MM.1S (cell line): Measurements from ENCODE around the gene ARID4A.
"Not testable (repeated sequence)": the region's sequence is repeated elsewhere in the genome, so short reads cannot be mapped to it uniquely, and the experiment has no call there.

Source experiments
- DNase-seq: peaks from one replicate; pipeline ENCODE4 v3.0.0-alpha.2; 2015
- H2AFZ ChIP-seq: fragments of 300-600 bp; sonication (generic); 2 replicates; pipeline ENCODE4 v1.6.0; 2016; ENCODE audit warnings: antibody characterized with exemption, low read length
- H3F3A ChIP-seq: fragments of 300-600 bp; sonication (generic); 2 replicates; pipeline ENCODE4 v1.6.1; 2016; ENCODE audit warnings: mild to moderate bottlenecking, antibody characterized with exemption, low read length, moderate library complexity, mixed read lengths; ENCODE audit not compliant: insufficient read depth
- H3K27ac ChIP-seq: fragments of 300-600 bp; sonication (generic); 2 replicates; pipeline ENCODE4 v1.5.1; 2016; ENCODE audit warnings: mild to moderate bottlenecking, low read length
- H3K27me3 ChIP-seq: fragments of 300-600 bp; sonication (generic); replicated peaks from 2 replicates; pipeline ENCODE4 v1.6.0; 2016; ENCODE audit warnings: low read length; ENCODE audit not compliant: insufficient read depth
- H3K36me3 ChIP-seq: fragments of 300-600 bp; sonication (generic); replicated peaks from 2 replicates; pipeline ENCODE4 v1.6.1; 2016; ENCODE audit warnings: mild to moderate bottlenecking, low read length, mixed read lengths; ENCODE audit not compliant: insufficient read depth
- H3K4me1 ChIP-seq: fragments of 300-600 bp; sonication (generic); 2 replicates; pipeline ENCODE4 v1.6.1; 2016; ENCODE audit warnings: low read length, mixed read lengths
- H3K4me2 ChIP-seq: fragments of 300-600 bp; sonication (generic); 2 replicates; pipeline ENCODE4 v1.6.0; 2016; ENCODE audit warnings: low read depth, low read length
- H3K4me3 ChIP-seq: fragments of 300-600 bp; sonication (generic); 2 replicates; pipeline ENCODE4 v1.5.1; 2016; ENCODE audit warnings: low read length, mixed read lengths
- H3K79me2 ChIP-seq: fragments of 300-600 bp; sonication (generic); 2 replicates; pipeline ENCODE4 v1.6.1; 2016; ENCODE audit warnings: mixed run types, low read length, mixed read lengths
- H3K9ac ChIP-seq: fragments of 300-600 bp; sonication (generic); 2 replicates; pipeline ENCODE4 v1.6.1; 2016; ENCODE audit warnings: low read length, mixed read lengths
- H3K9me2 ChIP-seq: fragments of 300-600 bp; sonication (generic); replicated peaks from 2 replicates; pipeline ENCODE4 v1.6.1; 2016; ENCODE audit warnings: mild to moderate bottlenecking, low read length, mixed read lengths; ENCODE audit not compliant: insufficient read depth
- H3K9me3 ChIP-seq: fragments of 300-600 bp; sonication (generic); replicated peaks from 2 replicates; pipeline ENCODE4 v1.6.1; 2016; ENCODE audit warnings: mild to moderate bottlenecking, low read length, mixed read lengths; ENCODE audit not compliant: insufficient read depth
- H4K20me1 ChIP-seq: fragments of 300-600 bp; sonication (generic); 2 replicates; pipeline ENCODE4 v1.6.1; 2016; ENCODE audit warnings: mild to moderate bottlenecking, low read length, moderate library complexity, mixed read lengths; ENCODE audit not compliant: insufficient read depth
- EZH2 ChIP-seq: fragments of 300-600 bp; sonication (generic); optimal IDR thresholded peaks from 2 replicates; pipeline ENCODE3; 2017; ENCODE audit warnings: low read depth, mild to moderate bottlenecking, antibody characterized with exemption, low read length, mixed read lengths
- EZH2phosphoT487 ChIP-seq: fragments of 300-600 bp; sonication (generic); IDR thresholded peaks from 2 replicates; pipeline ENCODE4 v1.6.1; 2018; ENCODE audit warnings: antibody characterized with exemption, low read length
- TF ChIP-seq, protein P1 (sequence below): fragments of 300-600 bp; sonication (generic); IDR thresholded peaks from 2 replicates; pipeline ENCODE4 v1.5.1; 2016; ENCODE audit warnings: antibody characterized with exemption, low read length, mixed read lengths

ARID4A gene

GRCh38 chr14:58298477-58299400 is at the start of gene ARID4A:
TSS of gene ARID4A (plus strand) at chr14:58298555. CDS start at chr14:58299855, 1,300 bp downstream.
- Histone ChIP-seq H3K79me2 (peaks cover 55% of the 10 kb centered on the region), H3K27me3 (no peaks in the 10 kb centered on the region), H2AFZ (peak within 1 kb of the TSS; percentile 85), H3F3A (no peaks in the 10 kb centered on the region), H3K4me1 (no peaks in the 10 kb centered on the region), H3K36me3 (no peaks in the 10 kb centered on the region), H3K9ac (peak within 1 kb of the TSS; percentile 82), H3K4me3 (peak within 1 kb of the TSS; percentile 88), H3K9me2 (no peaks in the 10 kb centered on the region), H3K27ac (peak within 1 kb of the TSS; percentile 97), H4K20me1 (no peaks in the 10 kb centered on the region), H3K4me2 (peak within 1 kb of the TSS; percentile 79), H3K9me3 (no peaks in the 10 kb centered on the region)
- TF ChIP-seq, protein P1, sequence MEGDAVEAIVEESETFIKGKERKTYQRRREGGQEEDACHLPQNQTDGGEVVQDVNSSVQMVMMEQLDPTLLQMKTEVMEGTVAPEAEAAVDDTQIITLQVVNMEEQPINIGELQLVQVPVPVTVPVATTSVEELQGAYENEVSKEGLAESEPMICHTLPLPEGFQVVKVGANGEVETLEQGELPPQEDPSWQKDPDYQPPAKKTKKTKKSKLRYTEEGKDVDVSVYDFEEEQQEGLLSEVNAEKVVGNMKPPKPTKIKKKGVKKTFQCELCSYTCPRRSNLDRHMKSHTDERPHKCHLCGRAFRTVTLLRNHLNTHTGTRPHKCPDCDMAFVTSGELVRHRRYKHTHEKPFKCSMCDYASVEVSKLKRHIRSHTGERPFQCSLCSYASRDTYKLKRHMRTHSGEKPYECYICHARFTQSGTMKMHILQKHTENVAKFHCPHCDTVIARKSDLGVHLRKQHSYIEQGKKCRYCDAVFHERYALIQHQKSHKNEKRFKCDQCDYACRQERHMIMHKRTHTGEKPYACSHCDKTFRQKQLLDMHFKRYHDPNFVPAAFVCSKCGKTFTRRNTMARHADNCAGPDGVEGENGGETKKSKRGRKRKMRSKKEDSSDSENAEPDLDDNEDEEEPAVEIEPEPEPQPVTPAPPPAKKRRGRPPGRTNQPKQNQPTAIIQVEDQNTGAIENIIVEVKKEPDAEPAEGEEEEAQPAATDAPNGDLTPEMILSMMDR = no peak
- TF ChIP-seq EZH2 (no peak), EZH2phosphoT487 (no peak)
- DNase-seq = peak; percentile 12

- TF ChIP-seq, protein P1 = no peak
- no peak for TF ChIP-seq EZH2phosphoT487
- no peak for TF ChIP-seq EZH2
- Histone ChIP-seq H3K79me2 (peaks cover 84% of the 10 kb centered on the region), H3F3A (0 out of 2 replicates have a peak, but pooled peaks cover 7% of the 10 kb centered on the region), H3K36me3 (no peaks in the 10 kb centered on the region), H3K4me1 (0 out of 2 replicates have a peak, but pooled peaks cover 6% of the 10 kb centered on the region), H3K27ac (no peak overlapping the region), H3K4me2 (no peak overlapping the region), H3K4me3 (no peak overlapping the region), H3K9me3 (no peaks in the 10 kb centered on the region), H3K9ac (no peak overlapping the region), H3K9me2 (no peaks in the 10 kb centered on the region), H2AFZ (no peak overlapping the region), H4K20me1 (peaks cover 11% of the 10 kb centered on the region), H3K27me3 (no peaks in the 10 kb centered on the region)
- no peak for DNase-seq
Observed at GRCh38 chr14:58249611-58250010, 48.7 kb upstream of the ARID4A start.

- no peaks in the 10 kb centered on the region for H3K9me3 ChIP-seq
- H3K9ac ChIP-seq = no peak overlapping the region
- no peak for TF ChIP-seq EZH2phosphoT487
- TF ChIP-seq EZH2 = no peak
- TF ChIP-seq, protein P1 = no peak
- H2AFZ ChIP-seq = no peak overlapping the region
- DNase-seq = no peak
- no peaks in the 10 kb centered on the region for H3K27me3 ChIP-seq
- no peak overlapping the region for H3K4me3 ChIP-seq
- no peaks in the 10 kb centered on the region for H3F3A ChIP-seq
- no peaks in the 10 kb centered on the region for H3K9me2 ChIP-seq
- no peak overlapping the region for H3K27ac ChIP-seq
- H3K79me2 ChIP-seq = peaks cover 17% of the 10 kb centered on the region
- no peak overlapping the region for H3K4me2 ChIP-seq
- no peaks in the 10 kb centered on the region for H4K20me1 ChIP-seq
- 0 out of 2 replicates have a peak, but pooled peaks cover 4% of the 10 kb centered on the region for H3K36me3 ChIP-seq
- H3K4me1 ChIP-seq = no peaks in the 10 kb centered on the region
Observed at GRCh38 chr14:58258156-58258555, 40.2 kb upstream of the ARID4A start.

DNA sequence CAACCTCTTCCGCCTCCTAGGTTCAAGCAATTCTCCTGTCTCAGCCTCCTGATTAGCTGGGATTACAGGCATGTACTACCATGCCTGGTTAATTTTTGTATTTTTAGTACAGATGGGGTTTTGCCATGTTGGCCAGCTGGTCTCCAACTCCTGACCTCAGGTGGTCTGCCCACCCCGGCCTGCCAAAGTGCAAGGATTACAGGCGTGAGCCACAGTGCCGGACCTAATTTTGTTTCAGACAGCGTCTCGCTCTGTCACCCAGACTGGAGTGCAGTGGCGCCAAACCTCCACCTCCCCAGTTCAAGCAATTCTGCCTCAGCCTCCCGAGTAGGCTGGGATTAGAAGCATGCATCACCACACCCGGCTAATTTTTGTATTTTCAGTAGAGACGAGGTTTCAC is 36.4 kb upstream of the ARID4A start:
- not testable (repeated sequence) for H3K36me3 ChIP-seq, H3K4me2 ChIP-seq, H4K20me1 ChIP-seq, H3K4me3 ChIP-seq, DNase-seq, H3K9me3 ChIP-seq, H2AFZ ChIP-seq, H3K9ac ChIP-seq, H3K27me3 ChIP-seq, H3F3A ChIP-seq, H3K27ac ChIP-seq, H3K9me2 ChIP-seq, H3K4me1 ChIP-seq
- H3K79me2 ChIP-seq = peaks cover 26% of the 10 kb centered on the region
